D721Med (cell line): ENCODE measurements around the gene TANGO2.

ENCODE experiments used
- DNase-seq: peaks from one replicate; pipeline ENCODE4 v3.0.0; 2011; ENCODE audit warnings: low spot score; ENCODE audit not compliant: insufficient read length
- FAIRE-seq: peaks from 2 replicates; lab custom pipeline; 2011; peaks lifted over from hg19 to GRCh38; lab: Jason Lieb, UNC
- TF ChIP-seq, protein P1 (sequence below): IDR thresholded peaks from 2 replicates; pipeline ENCODE4 v1.5.1; 2012; ENCODE audit warnings: mild to moderate bottlenecking, control low read depth; ENCODE audit not compliant: insufficient read depth; ENCODE audit errors: missing control alignments

The TANGO2 gene

DNA sequence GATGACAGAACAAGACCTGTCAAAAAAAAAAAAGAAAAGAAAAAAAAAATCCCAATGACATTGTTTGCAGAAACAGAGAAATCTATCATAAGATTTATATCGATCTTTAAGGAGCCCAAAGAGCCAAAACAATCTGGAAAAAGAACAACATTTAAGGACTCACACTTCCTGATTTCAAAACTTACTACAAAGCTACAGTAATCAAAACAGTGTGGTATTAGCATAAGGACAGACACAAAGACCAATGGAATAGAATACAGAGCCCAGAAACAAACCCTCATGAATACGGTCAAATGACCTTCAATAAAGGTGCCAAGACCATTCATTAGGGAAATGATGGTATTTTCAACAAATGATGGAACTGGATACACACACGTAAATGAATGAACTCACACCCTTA is 16.4 kb upstream of the TANGO2 start:
- TF ChIP-seq, protein P1, sequence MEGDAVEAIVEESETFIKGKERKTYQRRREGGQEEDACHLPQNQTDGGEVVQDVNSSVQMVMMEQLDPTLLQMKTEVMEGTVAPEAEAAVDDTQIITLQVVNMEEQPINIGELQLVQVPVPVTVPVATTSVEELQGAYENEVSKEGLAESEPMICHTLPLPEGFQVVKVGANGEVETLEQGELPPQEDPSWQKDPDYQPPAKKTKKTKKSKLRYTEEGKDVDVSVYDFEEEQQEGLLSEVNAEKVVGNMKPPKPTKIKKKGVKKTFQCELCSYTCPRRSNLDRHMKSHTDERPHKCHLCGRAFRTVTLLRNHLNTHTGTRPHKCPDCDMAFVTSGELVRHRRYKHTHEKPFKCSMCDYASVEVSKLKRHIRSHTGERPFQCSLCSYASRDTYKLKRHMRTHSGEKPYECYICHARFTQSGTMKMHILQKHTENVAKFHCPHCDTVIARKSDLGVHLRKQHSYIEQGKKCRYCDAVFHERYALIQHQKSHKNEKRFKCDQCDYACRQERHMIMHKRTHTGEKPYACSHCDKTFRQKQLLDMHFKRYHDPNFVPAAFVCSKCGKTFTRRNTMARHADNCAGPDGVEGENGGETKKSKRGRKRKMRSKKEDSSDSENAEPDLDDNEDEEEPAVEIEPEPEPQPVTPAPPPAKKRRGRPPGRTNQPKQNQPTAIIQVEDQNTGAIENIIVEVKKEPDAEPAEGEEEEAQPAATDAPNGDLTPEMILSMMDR: no peak
- FAIRE-seq (peak; percentile 66), DNase-seq (no peak)

DNA sequence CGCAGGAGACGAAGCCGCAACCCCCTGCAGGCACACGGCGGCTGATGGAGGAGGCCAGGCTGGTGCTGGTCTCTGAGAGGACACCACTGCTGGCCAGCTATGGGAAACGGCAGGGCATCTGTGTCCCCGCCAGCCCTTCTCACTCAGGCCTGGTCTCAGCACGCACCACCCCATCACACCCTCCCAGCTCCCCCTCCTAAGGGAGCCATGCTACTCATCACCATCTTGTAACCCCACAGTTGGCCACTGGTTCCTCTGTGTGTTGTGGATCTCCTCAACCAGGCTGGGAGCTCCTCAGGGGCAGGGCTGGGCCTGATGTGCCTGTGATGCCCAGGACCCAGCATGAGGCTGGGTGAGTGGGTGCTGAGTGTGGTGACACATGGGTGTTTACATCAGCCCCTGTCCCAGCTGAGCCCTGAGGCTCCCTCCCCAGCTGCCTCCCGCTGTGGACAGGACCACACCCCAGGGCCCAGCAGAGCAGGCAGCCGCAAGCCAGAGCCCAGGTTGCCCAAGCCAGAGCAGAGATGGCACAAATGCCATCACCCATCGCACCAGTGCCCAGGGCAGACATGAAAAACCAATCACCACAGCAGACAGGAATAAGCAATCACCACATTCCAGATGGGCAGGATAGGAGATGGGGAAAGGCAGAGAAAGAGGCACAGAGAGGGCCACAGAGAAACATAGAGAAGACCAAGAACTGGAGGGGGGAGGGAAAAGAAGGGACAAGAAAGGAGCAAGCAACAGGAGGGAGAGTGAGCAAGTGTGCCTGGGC is 12.5 kb upstream of the TANGO2 start:
- DNase-seq (no peak), FAIRE-seq (no peak)
- TF ChIP-seq, protein P1: no peak

DNA sequence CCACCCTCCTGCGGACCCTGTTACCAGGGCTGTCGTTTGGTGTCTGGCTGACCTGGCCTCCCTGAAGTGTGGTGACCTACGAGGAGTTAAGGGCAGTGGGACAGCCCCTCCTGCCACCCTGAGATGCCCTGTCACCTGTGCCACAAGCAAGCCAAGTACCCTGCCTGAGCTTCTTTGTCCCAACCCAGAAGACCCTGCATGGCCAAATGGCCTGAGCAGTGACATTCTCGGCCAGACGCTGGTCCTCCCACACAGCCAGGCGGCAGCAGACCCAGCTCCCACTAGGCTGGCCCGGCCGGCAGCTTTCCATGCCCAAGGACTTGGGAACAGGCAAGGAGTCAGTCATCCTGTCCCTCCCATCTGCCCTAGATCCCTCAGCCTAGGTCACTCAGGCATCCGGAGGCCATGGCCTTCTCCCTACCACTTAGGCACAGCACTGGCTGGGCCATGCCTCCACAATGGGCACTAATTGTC is 11.9 kb upstream of the TANGO2 start:
- TF ChIP-seq, protein P1: no peak
- no peak for DNase-seq
- no peak for FAIRE-seq

DNA sequence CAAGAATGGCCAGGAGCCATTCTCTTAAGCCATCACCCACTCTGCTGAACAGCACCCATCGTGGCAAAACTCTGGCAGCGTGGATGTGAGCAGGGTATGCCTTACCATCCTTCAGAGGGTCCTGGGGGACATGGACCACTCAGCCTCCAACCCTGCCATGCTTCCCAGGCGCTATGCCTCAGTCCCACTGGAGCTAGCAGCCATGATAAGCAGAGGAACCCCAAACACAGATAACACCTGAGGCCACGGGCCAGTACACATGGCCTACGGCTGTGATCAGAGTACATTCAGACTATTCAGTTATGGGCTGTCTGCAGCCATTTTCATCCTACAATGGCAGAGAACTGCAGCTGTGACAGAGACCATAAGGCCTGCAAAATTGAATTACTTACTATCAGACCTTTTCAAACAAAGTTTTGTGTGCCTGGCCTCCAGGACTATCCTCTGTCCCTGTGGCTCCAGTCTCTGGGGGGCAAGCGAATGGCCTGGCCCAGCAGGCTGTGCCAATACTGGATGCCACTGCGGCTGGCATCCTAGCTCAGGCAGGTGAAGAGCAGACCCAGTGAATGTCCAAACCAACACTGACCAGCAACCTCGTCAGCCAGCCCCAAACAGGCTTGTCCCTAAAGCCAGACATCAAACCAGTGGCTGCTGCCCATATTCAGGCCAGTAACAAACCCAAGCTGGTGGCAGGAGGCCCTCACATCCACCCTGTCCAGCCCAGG is 11.2 kb upstream of the TANGO2 start:
- DNase-seq: no peak
- TF ChIP-seq, protein P1: no peak
- FAIRE-seq: no peak

DNA sequence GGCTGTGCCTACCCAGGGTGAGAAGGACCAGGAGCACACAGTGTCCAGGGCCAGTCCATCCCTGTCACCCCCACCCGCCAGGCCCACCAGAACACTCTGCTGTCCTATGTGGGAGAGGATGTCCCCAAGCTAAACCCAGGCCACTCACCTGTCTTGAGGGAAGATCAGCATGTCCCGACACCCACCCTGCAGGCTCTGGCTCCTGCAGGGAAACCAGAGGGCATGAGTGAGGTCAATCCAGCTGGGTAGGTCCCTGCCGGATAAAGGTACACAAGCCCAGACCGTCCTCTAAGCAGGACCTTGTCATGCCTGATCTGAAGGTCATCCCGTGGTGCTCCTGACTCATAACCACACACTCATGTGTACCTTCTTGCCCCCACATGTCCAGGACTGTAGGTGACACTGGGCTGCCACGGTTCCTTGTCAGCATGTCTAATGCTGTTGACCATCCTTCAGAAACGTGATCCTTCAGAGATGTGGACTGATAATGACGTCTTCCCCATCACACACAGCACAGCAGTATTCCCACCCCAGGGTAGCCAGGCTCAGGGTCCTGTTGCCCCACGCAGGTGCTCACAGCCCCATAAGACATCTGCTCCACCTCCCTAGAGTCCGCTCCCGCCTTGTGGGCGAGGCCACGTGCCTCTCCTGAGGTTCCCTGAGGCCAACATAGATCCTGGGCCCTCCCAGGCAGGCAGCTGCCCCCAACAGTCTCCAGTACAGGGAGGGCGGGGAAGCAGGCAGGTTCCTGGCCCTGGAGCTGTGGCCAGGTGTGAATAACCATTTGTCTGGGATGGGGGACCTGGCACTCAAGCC is 10.4 kb upstream of the TANGO2 start:
- DNase-seq: no peak
- FAIRE-seq: no peak
- TF ChIP-seq, protein P1: no peak

DNA sequence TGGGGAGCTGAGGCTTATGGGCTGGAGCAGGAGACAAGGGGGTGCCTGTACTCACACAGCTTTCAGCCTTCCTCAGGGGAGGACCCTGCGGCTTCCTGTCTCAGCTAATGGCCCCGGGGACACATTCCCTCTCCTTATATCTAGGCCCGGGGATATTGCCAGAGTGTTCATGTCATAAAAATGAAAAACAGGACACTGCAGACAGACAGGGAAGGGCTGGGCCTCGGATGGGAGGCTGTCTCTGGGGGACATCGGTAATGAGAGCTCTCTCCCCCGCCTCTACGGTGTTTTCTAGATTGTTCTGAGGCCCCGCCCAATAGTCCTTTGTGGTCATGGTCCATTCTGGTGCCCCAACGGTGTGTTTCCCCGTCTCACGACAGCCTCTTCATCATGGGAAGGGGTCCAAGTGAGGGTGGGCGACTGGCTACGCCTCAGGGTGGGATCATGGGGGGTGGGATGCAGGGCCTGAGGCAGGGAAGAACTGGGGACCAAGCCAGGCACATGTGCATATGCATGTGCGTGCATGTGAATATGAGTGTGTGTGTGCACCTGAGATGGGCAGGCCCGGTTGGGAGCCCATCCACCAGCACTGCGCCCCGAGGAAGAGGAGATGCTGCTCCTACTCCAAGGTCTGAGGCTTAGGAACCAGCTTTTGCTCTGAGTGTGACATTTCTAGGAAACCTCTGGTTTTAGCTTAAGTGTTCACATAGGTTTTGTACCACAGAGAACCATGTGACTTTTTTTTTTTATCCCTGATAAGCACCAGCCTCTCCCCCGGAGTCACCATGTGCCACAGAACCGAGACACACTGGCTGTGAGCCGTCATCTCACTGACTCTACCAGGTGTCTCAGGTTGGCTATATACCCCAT is 9.6 kb upstream of the TANGO2 start:
- TF ChIP-seq, protein P1: no peak
- no peak for DNase-seq
- FAIRE-seq: no peak
